ENCODE measurements around the gene ADAMTS16.

ADAMTS16 gene

DNA sequence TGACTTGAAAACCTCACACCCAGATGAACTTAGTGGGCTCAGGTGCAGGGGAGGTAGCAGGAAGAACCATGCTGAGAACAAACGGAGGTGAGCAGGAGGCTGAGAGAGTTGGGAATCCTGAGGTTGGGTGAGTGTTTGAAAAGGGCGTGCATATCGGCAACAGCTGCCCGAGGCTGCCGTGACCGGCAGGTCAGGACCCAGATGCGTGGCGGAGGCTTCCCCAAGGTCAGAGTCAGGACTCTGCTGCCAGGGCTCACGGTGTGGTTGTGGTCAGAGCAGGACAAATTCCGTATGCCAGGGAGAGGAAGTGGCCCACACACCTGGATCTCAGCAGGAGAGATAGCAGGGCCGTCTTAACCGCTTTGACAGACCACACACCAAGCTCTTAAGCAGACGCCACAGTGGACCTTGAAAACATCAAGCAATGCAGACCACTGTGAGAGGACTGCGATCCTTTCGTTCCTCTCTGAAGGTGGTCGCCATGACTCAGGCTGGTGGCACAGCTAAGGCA, 43.1 kb downstream of the ADAMTS16 start:
- no peak for DNase-seq

DNA sequence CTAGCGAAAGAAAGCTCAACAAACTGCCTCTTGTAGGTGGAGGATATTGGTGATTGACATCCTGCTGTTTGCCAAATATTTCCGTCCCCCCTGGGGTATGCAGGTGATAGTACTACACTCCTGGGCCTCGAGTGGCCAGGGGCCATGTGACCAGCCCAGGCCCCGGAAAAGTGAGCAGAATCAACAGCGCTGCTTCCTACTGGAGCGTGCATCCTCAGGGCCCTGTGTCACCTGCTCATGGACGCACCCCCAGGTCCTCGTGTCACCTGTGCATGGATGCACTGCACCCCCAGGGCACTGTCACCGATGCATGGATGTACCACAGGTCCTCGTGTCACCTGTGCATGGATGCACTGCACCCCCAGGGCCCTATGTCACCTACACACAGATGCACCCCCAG, 43.8 kb downstream of the ADAMTS16 start:
- DNase-seq, result no peak

- no peak for DNase-seq
Measured at GRCh38 chr5:5188376-5189050, 48.4 kb downstream of the ADAMTS16 start.

DNA sequence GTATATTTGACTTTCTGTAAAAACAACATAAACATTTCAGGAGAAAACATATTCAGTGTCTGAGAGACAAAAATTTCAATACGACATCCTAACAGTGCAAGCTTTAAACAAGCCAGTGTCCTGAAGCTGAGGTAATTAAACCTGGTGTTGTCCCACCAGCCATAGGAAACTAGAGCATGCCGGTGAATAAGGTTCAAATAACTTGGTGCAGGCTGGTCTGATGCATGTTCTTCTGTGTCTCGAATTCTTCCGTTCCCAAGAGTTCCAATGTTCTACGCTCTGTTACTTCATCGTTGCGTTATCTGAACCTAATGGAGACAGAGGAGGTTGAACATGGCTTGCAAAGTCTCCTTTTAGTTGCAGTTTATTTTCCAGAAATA, 48.9 kb downstream of the ADAMTS16 start:
- no peak for DNase-seq

GRCh38 chr5:5191906-5192305, 51.8 kb downstream of the ADAMTS16 start:
- DNase-seq, result no peak

DNA sequence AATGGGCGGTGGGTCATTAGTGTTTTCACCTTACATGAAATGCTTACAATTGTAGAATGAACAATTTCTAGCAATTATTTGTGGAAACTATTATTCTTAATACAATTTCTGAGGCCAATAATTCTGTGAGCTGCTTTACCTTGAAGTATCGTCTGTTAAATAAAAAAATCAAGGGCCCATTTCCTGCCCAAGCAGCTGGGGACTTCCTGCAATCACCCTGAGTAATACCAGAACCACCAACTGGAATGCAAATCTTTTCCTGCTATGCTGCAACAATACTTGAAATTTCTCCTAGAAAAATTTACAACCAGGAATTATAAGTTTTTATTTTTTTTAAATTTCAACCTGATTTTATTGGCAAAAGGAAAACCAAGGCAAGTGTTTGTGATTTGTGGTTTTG, 52.6 kb downstream of the ADAMTS16 start:
- DNase-seq, result no peak

DNA sequence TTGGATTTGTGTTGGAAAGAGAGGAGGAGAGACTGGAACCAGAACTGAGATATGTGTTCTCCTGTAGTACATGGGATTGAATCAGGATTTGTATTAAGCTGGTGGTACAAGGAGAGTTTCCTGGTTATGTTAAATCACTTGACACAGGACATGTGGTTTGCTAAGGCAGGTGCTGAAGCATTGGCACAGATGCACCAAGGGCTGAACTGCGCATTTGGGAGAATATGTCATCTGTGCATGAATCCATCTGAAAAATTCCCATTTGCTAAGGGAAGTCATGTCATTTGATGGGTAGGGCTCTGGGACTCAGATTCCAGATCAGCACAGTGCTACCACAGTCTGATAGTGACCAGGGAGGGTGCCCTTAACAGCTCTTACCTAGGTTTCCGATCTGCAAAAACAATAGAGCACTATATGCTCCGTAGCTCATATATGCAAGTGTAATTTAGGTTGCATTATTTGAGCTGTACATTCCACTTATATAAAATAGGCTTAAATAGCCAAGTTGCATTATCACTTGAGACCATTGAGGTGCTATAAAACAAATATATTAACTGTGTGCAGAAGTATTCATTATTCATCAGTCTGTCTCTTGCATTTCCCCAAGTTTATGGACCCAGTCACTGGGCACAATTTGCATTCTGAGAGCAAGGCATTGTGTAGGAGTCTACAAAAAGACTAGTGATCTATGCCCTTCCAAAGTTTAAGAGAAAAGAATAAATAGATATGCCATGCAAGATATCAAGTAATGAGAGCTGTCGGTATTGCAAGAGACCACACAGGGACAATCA, 55.2 kb downstream of the ADAMTS16 start:
- no peak for DNase-seq

- DNase-seq, result no peak
Measured at GRCh38 chr5:5198135-5198534, 58.0 kb downstream of the ADAMTS16 start.

- DNase-seq, result no peak
Measured at GRCh38 chr5:5198815-5199214, 58.7 kb downstream of the ADAMTS16 start.

DNA sequence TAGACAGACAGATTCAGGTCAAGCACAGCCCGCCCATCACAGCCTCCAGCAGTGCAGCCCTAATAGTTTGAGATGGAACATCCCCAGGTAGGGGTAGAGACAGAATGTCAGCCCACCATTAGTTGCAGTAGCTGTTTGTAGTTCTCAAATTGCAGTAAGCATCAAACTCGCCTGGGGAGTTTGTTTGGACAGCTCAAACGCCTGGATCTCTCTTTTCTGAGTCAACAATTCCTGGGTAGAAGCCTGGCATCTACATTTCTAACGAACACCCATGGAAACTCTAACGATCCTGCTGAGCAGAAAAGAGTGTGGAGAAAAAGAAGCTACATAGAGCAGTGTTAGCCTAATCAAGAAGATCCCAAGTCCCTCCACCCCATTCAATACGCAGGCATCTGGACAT, 59.4 kb downstream of the ADAMTS16 start:
- DNase-seq, result no peak

GRCh38 chr5:5200133-5200532, 60.0 kb downstream of the ADAMTS16 start:
- no peak for DNase-seq

- DNase-seq, result no peak
Measured at GRCh38 chr5:5202321-5202720, 62.2 kb downstream of the ADAMTS16 start.

DNA sequence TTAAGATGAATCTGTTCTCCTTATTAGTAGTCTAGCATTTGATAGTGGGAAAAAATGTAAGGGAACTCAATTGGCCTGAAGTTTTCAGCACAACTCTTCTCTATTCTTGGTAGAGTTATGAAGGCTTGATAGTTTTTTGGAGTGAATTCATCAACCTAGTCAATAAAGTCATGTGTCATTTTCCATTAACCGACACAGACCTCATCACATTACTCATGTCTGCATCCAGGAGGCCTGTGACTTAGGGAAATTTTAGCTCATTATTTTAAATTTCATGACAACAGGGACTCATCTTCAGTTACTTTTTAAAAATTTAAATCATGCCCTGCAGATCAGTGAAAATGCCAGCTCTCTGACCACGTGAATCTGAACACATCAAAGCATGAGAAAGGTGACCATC, 63.3 kb downstream of the ADAMTS16 start:
- no peak for DNase-seq

GRCh38 chr5:5207828-5208227, 67.7 kb downstream of the ADAMTS16 start:
- no peak for DNase-seq

GRCh38 chr5:5209089-5209488, 69.0 kb downstream of the ADAMTS16 start:
- DNase-seq, result no peak

GRCh38 chr5:5209510-5210286, 69.6 kb downstream of the ADAMTS16 start:
- no peak for DNase-seq

- DNase-seq, result no peak
Measured at GRCh38 chr5:5217371-5217770, 77.2 kb downstream of the ADAMTS16 start.

GRCh38 chr5:5218396-5218795, 78.3 kb downstream of the ADAMTS16 start:
- DNase-seq, result no peak

DNA sequence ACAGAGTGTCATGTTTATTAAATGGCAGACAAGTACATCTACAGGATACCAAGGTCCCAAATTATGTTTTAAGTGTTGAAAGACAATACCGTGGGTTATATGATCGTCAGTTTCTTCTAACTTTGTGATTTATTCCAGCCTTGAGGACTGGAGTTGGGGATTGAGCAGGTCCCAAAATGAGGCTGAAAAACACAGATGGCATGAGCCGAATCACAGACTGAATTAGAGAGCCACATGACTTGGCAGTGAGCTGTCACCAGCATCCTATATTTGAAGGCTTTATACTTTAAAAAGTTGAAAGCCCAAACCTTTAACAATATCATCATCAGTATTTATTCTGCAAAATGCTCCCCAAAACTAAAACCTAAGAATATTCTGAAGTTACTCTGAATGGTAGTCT, 79.4 kb downstream of the ADAMTS16 start:
- DNase-seq, result no peak

GRCh38 chr5:5220901-5221631, 80.9 kb downstream of the ADAMTS16 start:
- no peak for DNase-seq

GRCh38 chr5:5221724-5222123, 81.6 kb downstream of the ADAMTS16 start:
- DNase-seq, result no peak

DNA sequence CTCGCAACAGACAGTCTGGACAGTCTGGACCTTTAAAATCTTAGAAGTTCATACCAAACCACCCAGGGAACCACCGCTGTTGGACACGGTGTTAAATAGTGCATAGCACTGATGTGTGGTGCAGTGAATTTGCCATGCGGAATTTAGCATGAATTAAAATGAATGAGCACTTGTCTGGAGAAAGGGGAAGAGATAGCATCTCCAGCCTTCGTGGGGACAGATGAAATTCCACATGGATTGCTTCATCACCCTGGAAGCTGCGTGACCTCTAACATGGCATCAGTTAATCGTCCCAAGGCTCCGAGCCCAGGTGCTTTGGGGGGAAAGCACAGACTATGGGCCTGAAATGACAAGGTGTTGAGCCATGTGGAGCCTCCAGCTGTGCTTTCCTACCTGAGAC, 91.4 kb downstream of the ADAMTS16 start:
- DNase-seq, result no peak

GRCh38 chr5:5234912-5235311, 94.8 kb downstream of the ADAMTS16 start:
- DNase-seq, result no peak

All from activated CD8-positive, alpha-beta memory T cell treated with anti-CD3 and anti-CD28 coated beads for 24 hours (primary cell).